A549 (cell line): Measurements from ENCODE around the gene RDH5.

Experiments
- CEBPB ChIP-seq, 2 experiments: fragments of >200 bp in 1 of 2; sonication (Bioruptor Twin) in 1 of 2; formaldehyde crosslinking in 1 of 2; IDR thresholded peaks; 2 replicates each; pipeline ENCODE4 v1.6.1; 2012 to 2016
- CTCF ChIP-seq: fragments of >200 bp; sonication (Bioruptor Twin); formaldehyde crosslinking; IDR thresholded peaks from 3 replicates; pipeline ENCODE4 v1.5.1; 2016
- E2F6 ChIP-seq: IDR thresholded peaks from 2 replicates; pipeline ENCODE4 v1.6.1; 2012; ENCODE audit warnings: low read depth, borderline replicate concordance
- EP300 ChIP-seq, 2 experiments: fragments of >200 bp; sonication (Bioruptor Twin); formaldehyde crosslinking; IDR thresholded peaks; 2 replicates in 1 of 2; 3 replicates in 1 of 2; pipeline ENCODE4 v1.6.1; 2016 to 2017
- FOSB ChIP-seq: fragments of 250-450 bp; sonication (Bioruptor Pico); IDR thresholded peaks from 2 replicates; pipeline ENCODE4 v1.5.0; 2020; ENCODE audit warnings: mild to moderate bottlenecking, moderate library complexity
- JUN ChIP-seq, 2 experiments: fragments of >200 bp; sonication (Bioruptor Twin); formaldehyde crosslinking; IDR thresholded peaks; 2 replicates in 1 of 2; 3 replicates in 1 of 2; pipeline ENCODE4 v1.6.1; 2016 to 2017
- JUNB ChIP-seq: fragments of >200 bp; sonication (Bioruptor Twin); formaldehyde crosslinking; IDR thresholded peaks from 2 replicates; pipeline ENCODE4 v1.6.1; 2016
- MAX ChIP-seq: IDR thresholded peaks from 2 replicates; pipeline ENCODE4 v1.6.1; 2012
- MAZ ChIP-seq: fragments of 150-350 bp; IDR thresholded peaks from 2 replicates; pipeline ENCODE4 v1.6.1; 2014; ENCODE audit warnings: antibody characterized with exemption, low read depth, low read length, borderline replicate concordance
- PHF8 ChIP-seq: fragments of 200-600 bp; sonication (generic); IDR thresholded peaks from 2 replicates; pipeline ENCODE4 v1.6.1; 2016; ENCODE audit warnings: low read depth, mild to moderate bottlenecking, antibody characterized with exemption, moderate library complexity, borderline replicate concordance
- RAD21 ChIP-seq, 2 experiments: fragments of >200 bp in 1 of 2; sonication (Bioruptor Twin) in 1 of 2; formaldehyde crosslinking in 1 of 2; IDR thresholded peaks in 1 of 2; conservative IDR thresholded peaks in 1 of 2; 2 replicates in 1 of 2; 3 replicates in 1 of 2; pipeline ENCODE4 v1.6.1; 2012 to 2018; ENCODE audit warnings: inconsistent platforms in 1 of 2
- RCOR1 ChIP-seq: fragments of 150-350 bp; IDR thresholded peaks from 2 replicates; pipeline ENCODE4 v1.6.1; 2014; ENCODE audit warnings: antibody characterized with exemption, low read length, low read depth
- RFX5 ChIP-seq: fragments of 450-650 bp; IDR thresholded peaks from 2 replicates; pipeline ENCODE4 v1.7.1; 2014; ENCODE audit warnings: antibody characterized with exemption, mild to moderate bottlenecking, moderate library complexity

DNA sequence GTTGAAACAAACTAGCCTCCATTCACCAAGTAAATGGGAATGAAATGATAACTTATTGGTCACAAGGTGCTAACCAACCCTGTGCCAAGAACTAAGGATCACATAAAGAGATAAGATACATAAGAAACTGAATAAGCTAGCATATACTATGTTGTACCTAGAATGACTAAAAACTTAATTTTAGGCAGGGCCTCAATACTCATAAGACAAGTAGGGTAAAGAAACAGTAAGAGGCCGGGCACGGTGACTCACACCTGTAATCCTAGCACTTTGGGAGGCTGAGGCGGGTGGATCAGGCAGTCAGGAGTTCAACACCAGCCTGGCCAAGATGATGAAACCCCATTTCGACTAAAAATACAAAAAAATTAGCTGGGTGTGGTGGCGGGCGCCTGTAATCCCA, 40.5 kb downstream of the RDH5 start:
- TF ChIP-seq PHF8 (no peak), CTCF (no peak), EP300 (IDR thresholded peaks at IDR 0.05) (no peak), JUN (IDR thresholded peaks at IDR 0.05) (no peak), E2F6 (no peak), RAD21 (conservative IDR thresholded peaks at IDR 0.05 in 1 of 2, IDR thresholded peaks at IDR 0.05 in 1 of 2) (no peak), JUNB (no peak), RCOR1 (no peak), RFX5 (no peak), FOSB (CRISPR knock-in tag) (no peak), MAZ (no peak), MAX (no peak), CEBPB (IDR thresholded peaks at IDR 0.05) (no peak)
